OCI-LY7 (cell line): ENCODE measurements around the gene SPIB. TPM values are rescaled to one million over a fixed set of nuclear protein-coding genes. Genes with fewer than 3 reads are reported as not detected.

Source experiments
- BruUV-seq: library from RNA; stranded (reverse); fragments of 400-500 nt; replicated peaks from 2 replicates; lab custom pipeline; 2021; lab: Mats Ljungman, UMichigan
- CTCF ChIA-PET: fragments of 300-600 bp; sonication (Branson Sonifier 250); formaldehyde crosslinking; loops from one replicate; lab custom pipeline; 2022; ENCODE audit warnings: antibody characterized with exemption; ENCODE audit not compliant: unreplicated experiment; lab: Charles Lee
- POLR2A ChIA-PET: fragments of 300-600 bp; sonication (Branson Sonifier 250); formaldehyde crosslinking; loops from one replicate; lab custom pipeline; 2022; ENCODE audit warnings: antibody characterized with exemption; lab: Charles Lee
- DNase-seq: peaks from one replicate; pipeline ENCODE4 v3.0.0-alpha.2; 2015; ENCODE audit warnings: low spot score
- H2AFZ ChIP-seq: fragments of 200-600 bp; sonication (generic), shearing (Covaris generic); 2 replicates; pipeline ENCODE4 v1.6.1; 2014; ENCODE audit warnings: mild to moderate bottlenecking, antibody characterized with exemption, low read length, moderate library complexity
- H3K27ac ChIP-seq: fragments of 200-600 bp; sonication (generic); 2 replicates; pipeline ENCODE4 v1.5.1; 2014; ENCODE audit warnings: mixed run types, low read depth, mild to moderate bottlenecking, moderate library complexity, low read length, inconsistent platforms; ENCODE audit not compliant: poor library complexity, severe bottlenecking
- H3K36me3 ChIP-seq: fragments of 200-600 bp; sonication (generic); 2 replicates; pipeline ENCODE4 v1.6.1; 2014; ENCODE audit warnings: mild to moderate bottlenecking, antibody characterized with exemption, low read length, moderate library complexity, mixed read lengths; ENCODE audit not compliant: insufficient read depth
- H3K4me1 ChIP-seq: fragments of 200-600 bp; sonication (generic); 2 replicates; pipeline ENCODE4 v1.5.1; 2014; ENCODE audit warnings: mild to moderate bottlenecking, low read length; ENCODE audit not compliant: insufficient read depth, poor library complexity, severe bottlenecking
- H3K4me2 ChIP-seq: fragments of 200-600 bp; sonication (generic); 2 replicates; pipeline ENCODE4 v1.6.1; 2014; ENCODE audit warnings: mild to moderate bottlenecking, low read length
- H3K4me3 ChIP-seq: fragments of 200-600 bp; sonication (generic); 2 replicates; pipeline ENCODE4 v1.5.1; 2014; ENCODE audit warnings: mild to moderate bottlenecking, low read depth, low read length; ENCODE audit not compliant: poor library complexity, severe bottlenecking
- H3K79me2 ChIP-seq: fragments of 200-600 bp; sonication (generic); 2 replicates; pipeline ENCODE4 v1.6.1; 2016; ENCODE audit warnings: low read depth, mild to moderate bottlenecking, low read length, moderate library complexity, mixed read lengths; ENCODE audit not compliant: insufficient read depth
- H3K9me2 ChIP-seq: fragments of 200-600 bp; sonication (generic); 2 replicates; pipeline ENCODE4 v1.6.1; 2016; ENCODE audit warnings: mild to moderate bottlenecking, low read length, mixed read lengths; ENCODE audit not compliant: insufficient read depth
- H3K9me3 ChIP-seq: fragments of 200-600 bp; sonication (generic); 2 replicates; pipeline ENCODE4 v1.6.1; 2014; ENCODE audit warnings: mild to moderate bottlenecking, mixed run types, low read length, mixed read lengths
- H4K20me1 ChIP-seq: fragments of 200-600 bp; sonication (generic); 2 replicates; pipeline ENCODE4 v1.6.1; 2014; ENCODE audit warnings: mild to moderate bottlenecking, antibody characterized with exemption, low read length, moderate library complexity, mixed read lengths; ENCODE audit not compliant: insufficient read depth
- CTCF ChIP-seq: fragments of 200-600 bp; sonication (generic); conservative IDR thresholded peaks from 2 replicates; pipeline ENCODE4 v1.5.1; 2014; ENCODE audit warnings: mild to moderate bottlenecking, antibody characterized with exemption, low read length, moderate library complexity, mixed read lengths
- EZH2phosphoT487 ChIP-seq: fragments of 200-600 bp; sonication (generic); IDR thresholded peaks from 2 replicates; pipeline ENCODE4 v1.6.1; 2018; ENCODE audit warnings: low read depth, borderline replicate concordance, mild to moderate bottlenecking, mixed run types, antibody characterized with exemption, low read length, moderate library complexity, mixed read lengths
- intact Hi-C: fragments of 100-400 bp; cut with micrococcal nuclease; formaldehyde crosslinking; loops from one replicate; pipeline ENCODE4 v1.10.0; 2022; ENCODE audit not compliant: unreplicated experiment
- total RNA-seq, 2 experiments: library from RNA; depleted of rRNA in 1 of 2; stranded (reverse); fragments of >200 nt in 1 of 2; shearing (Covaris generic) in 1 of 2; gene quantifications; 2 replicates each; pipeline ENCODE4 v1.2.3, GENCODE V29; 2014 to 2022

Gene SPIB
- total RNA-seq, 2 experiments from 2014 or later = 99.4 to 145 TPM

- no TSS peak for BruUV-seq
- Histone ChIP-seq H3K4me3 (no peak overlapping the region), H3K4me2 (no peak overlapping the region), H3K4me1 (peaks cover 25% of the 10 kb centered on the region), H3K79me2 (no peaks in the 10 kb centered on the region), H3K36me3 (no peaks in the 10 kb centered on the region), H3K9me3 (no peaks in the 10 kb centered on the region), H3K9me2 (no peaks in the 10 kb centered on the region), H3K27ac (no peak overlapping the region), H2AFZ (no peak overlapping the region), H4K20me1 (no peaks in the 10 kb centered on the region)
- ChIA-PET POLR2A (no interaction called here), CTCF (no interaction called here)
- TF ChIP-seq CTCF (no peak), EZH2phosphoT487 (no peak)
- intact Hi-C loops = no loop called here
- DNase-seq = no peak
Observed at GRCh38 chr19:50462970-50463369, 44.2 kb downstream of the SPIB start.

GRCh38 chr19:50464348-50464747 is 45.6 kb downstream of the SPIB start:
- TF ChIP-seq CTCF = no peak
- no peak for TF ChIP-seq EZH2phosphoT487
- intact Hi-C loops = no loop called here
- H3K4me3 ChIP-seq = no peak overlapping the region
- H3K9me3 ChIP-seq = no peaks in the 10 kb centered on the region
- CTCF ChIA-PET = no interaction called here
- DNase-seq = no peak
- no peaks in the 10 kb centered on the region for H3K9me2 ChIP-seq
- H3K27ac ChIP-seq = no peak overlapping the region
- H3K79me2 ChIP-seq = no peaks in the 10 kb centered on the region
- H3K4me1 ChIP-seq = peaks cover 24% of the 10 kb centered on the region
- H4K20me1 ChIP-seq = no peaks in the 10 kb centered on the region
- H3K36me3 ChIP-seq = no peaks in the 10 kb centered on the region
- BruUV-seq = no TSS peak
- H3K4me2 ChIP-seq = no peak overlapping the region
- no peak overlapping the region for H2AFZ ChIP-seq
- POLR2A ChIA-PET = no interaction called here

GRCh38 chr19:50465000-50465399 is 46.3 kb downstream of the SPIB start:
- H3K4me1 ChIP-seq = peaks cover 17% of the 10 kb centered on the region
- H3K36me3 ChIP-seq = no peaks in the 10 kb centered on the region
- H3K27ac ChIP-seq = no peak overlapping the region
- H2AFZ ChIP-seq = no peak overlapping the region
- no peaks in the 10 kb centered on the region for H3K9me3 ChIP-seq
- no TSS peak for BruUV-seq
- H3K9me2 ChIP-seq = no peaks in the 10 kb centered on the region
- H3K4me3 ChIP-seq = no peak overlapping the region
- TF ChIP-seq EZH2phosphoT487 (no peak), CTCF (no peak)
- POLR2A ChIA-PET = no interaction called here
- no peak overlapping the region for H3K4me2 ChIP-seq
- intact Hi-C loops = no loop called here
- CTCF ChIA-PET = no interaction called here
- H3K79me2 ChIP-seq = no peaks in the 10 kb centered on the region
- no peak for DNase-seq
- no peaks in the 10 kb centered on the region for H4K20me1 ChIP-seq
